Endothelial cell of umbilical vein (primary cell): ENCODE measurements around the gene SCGB1D2.

Experiments used
- EZH2 ChIP-seq: IDR thresholded peaks from 2 replicates; pipeline ENCODE4 v1.6.1; 2012; ENCODE audit warnings: borderline replicate concordance, low read depth, mild to moderate bottlenecking, moderate library complexity, low read length, inconsistent platforms; ENCODE audit not compliant: severe bottlenecking
- POLR2A ChIP-seq: IDR thresholded peaks from 2 replicates; pipeline ENCODE4 v1.6.1; 2012; ENCODE audit warnings: low read depth, mild to moderate bottlenecking, control low read depth, low read length
- TF ChIP-seq, protein P1 (sequence below), 2 donors: IDR thresholded peaks; 1 replicate in 1 of 2; 2 replicates in 1 of 2; pipeline ENCODE4 v1.5.1; 2011; ENCODE audit warnings: low read length in 2 of 2, mild to moderate bottlenecking in 2 of 2, moderate library complexity in 2 of 2, control low read depth in 1 of 2, inconsistent platforms in 1 of 2, low read depth in 1 of 2; ENCODE audit not compliant: insufficient read depth in 1 of 2; ENCODE audit errors: extremely low read depth in 1 of 2

DNA sequence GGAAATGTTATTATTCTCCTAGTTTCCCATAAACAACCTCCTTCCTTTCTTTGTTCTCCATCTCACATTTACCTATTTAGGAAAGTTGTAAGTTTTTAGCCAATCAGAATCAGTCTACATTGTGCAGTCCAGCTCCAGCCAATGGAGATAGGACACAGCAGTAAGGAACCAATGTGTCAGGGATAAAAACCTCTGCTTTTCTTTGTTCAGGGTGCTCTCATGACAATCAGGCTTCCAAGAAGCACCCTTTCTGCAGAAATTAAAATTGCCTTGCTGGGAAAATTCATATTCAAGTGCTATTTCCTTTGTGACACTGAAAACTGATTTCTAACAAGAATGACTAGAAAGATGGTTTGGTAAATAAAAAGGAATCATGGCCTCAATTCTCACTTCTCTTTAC is 18.9 kb upstream of the SCGB1D2 start:
- TF ChIP-seq, protein P1, sequence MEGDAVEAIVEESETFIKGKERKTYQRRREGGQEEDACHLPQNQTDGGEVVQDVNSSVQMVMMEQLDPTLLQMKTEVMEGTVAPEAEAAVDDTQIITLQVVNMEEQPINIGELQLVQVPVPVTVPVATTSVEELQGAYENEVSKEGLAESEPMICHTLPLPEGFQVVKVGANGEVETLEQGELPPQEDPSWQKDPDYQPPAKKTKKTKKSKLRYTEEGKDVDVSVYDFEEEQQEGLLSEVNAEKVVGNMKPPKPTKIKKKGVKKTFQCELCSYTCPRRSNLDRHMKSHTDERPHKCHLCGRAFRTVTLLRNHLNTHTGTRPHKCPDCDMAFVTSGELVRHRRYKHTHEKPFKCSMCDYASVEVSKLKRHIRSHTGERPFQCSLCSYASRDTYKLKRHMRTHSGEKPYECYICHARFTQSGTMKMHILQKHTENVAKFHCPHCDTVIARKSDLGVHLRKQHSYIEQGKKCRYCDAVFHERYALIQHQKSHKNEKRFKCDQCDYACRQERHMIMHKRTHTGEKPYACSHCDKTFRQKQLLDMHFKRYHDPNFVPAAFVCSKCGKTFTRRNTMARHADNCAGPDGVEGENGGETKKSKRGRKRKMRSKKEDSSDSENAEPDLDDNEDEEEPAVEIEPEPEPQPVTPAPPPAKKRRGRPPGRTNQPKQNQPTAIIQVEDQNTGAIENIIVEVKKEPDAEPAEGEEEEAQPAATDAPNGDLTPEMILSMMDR (IDR thresholded peaks at IDR 0.05; ENCODE audit: extremely low read depth in 1 of 2, insufficient read depth in 1 of 2, low read depth in 1 of 2, low read length in 2 of 2), result no peak
- no peak for TF ChIP-seq POLR2A
- no peak for TF ChIP-seq EZH2
